GM18507 (cell line): ENCODE measurements around the gene ZNF185.

Experiments
- DNase-seq: peaks from one replicate; pipeline ENCODE4 v3.0.0; 2011; ENCODE audit warnings: low read depth; ENCODE audit not compliant: insufficient read length; ENCODE audit errors: extremely low spot score
- FAIRE-seq: peaks from 2 replicates; lab custom pipeline; 2011; peaks lifted over from hg19 to GRCh38; lab: Jason Lieb, UNC

Gene ZNF185

DNA sequence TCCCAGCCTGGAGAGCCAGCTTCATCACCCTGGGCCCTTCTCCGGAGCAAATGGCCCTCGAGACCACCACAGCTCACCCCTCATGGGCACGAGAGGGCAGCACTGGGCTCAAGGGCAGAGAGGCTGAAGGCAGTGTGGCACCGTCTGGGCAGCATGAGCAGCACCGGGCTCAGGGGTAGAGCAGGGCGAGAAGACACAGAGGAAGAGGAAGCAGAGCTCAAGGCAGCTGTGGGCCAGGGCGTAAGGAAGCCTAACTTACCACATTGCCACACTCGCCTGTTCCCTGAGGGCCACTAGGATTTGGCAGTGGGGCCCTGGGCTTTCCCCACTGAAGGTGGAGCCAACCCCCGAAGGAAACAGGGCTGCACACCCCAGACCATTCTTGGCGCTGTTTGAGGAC, 15.5 kb downstream of the ZNF185 start:
- no peak for DNase-seq
- no peak for FAIRE-seq

DNA sequence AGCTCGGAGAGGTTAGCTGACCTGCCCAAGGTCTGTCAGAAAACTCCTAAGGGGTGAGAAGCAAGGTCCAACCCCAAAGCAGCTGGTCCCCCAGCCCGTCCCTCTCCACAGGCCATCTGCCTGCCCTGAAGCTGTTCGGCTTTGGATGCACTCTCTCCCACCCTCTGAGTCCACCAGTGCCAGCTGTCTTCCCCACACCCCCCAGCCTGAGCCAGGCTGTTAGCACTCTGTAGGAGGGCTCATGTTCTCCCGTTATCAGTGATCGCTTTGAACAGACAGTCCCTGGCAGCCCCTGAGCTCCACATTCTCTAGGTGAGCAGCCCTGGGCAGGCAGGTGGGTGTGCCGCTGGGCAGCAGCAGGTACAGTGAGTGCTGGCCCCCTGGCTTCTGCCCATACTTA, 16.0 kb downstream of the ZNF185 start:
- no peak for DNase-seq
- FAIRE-seq: no peak

DNA sequence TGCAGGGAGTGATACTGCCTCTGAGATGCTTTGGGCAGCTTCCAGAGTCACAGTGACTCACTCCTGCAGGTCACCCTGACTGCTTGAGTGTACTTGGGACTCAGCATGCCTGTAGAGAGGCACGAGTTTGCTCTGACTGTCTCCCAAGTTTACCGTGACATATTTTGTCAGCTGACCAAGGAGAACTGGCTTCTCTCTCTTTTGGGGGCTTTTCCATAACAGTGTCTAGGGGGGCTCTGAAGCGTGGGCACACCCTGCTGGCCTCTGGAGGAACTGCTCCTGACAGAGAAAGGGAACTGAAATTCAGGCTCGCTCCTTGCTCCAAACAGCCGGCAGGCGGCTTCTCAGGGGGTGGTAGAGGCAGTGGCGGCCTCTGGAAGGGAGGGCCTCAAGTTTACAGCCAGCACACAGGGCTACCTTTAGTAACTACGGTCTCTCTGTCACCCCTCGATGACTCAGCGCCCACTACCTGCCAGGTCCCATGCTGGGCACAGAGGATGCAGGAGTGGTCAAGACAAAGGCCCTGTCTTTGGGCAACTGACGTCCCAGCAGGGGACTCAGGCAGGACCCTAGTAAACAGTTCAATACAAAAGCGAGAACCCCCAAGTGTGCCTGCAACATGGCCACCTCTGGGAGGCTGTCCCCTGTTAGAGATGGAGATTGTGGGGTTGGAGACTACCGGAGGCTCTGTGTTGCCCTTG, 17.8 kb downstream of the ZNF185 start:
- no peak for DNase-seq
- FAIRE-seq: peak; percentile 67

DNA sequence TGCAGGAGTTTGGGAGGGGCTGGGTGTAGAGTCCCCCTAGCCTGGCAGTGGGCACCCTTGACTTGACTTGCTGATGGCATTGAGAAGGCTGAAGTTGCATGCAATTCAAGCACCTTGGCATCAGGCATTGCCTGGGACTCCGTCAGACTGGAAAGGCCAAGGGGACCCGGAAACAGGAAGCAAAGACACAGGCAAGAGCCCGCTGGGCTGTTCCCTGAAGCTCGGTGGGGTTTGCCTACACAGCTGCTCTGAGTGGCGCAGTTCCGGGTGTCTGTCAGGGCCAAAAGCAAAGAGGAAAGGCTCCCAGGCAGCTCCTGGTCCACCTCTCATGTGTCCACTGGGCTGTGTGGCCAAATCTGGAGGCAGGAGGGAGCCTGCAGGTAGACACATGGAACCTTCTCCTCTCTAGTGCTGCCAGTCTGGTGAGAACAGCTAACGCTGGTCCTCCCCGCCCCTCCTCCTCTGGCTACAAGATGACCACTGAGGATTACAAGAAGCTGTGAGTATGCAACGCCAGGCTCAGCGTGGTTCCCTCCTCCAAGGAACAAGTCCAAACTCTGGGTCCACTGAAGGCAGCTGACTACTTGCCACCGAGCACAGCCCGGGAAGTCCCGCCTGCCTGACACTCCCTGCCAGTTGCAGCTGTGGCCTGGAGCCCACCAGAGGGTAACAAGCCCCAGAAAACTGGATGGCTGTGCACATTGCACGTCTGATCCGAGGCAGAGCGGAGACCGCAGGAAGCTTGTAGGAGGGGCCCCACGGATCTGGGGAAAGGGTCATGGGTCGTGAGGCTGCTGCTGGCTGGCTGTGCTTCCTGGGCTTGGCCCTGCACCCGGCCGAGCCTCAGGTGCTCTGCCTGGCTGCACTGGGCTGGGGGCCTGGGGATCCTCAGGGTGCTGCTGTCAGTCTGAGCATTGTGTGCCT, 20.1 kb downstream of the ZNF185 start:
- no peak for DNase-seq
- FAIRE-seq: no peak

DNA sequence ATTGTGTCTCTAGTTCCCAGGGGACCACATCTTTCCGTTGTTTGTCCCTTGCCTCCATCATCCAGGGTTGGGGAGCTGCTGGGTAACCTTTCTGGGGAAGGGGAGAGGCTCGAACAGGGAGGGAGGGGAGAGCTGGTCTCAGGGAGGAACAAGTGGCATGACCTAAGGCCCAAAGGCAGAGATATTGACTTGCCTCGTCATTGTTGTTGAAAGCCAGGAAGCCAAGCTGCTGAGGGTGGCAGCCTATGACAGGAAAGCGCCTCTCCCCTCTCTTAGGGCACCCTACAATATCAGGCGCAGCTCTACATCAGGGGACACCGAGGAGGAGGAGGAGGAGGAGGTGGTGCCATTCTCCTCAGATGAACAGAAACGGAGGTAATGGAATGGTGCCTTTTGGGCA, 20.8 kb downstream of the ZNF185 start:
- FAIRE-seq (no peak), DNase-seq (no peak)

DNA sequence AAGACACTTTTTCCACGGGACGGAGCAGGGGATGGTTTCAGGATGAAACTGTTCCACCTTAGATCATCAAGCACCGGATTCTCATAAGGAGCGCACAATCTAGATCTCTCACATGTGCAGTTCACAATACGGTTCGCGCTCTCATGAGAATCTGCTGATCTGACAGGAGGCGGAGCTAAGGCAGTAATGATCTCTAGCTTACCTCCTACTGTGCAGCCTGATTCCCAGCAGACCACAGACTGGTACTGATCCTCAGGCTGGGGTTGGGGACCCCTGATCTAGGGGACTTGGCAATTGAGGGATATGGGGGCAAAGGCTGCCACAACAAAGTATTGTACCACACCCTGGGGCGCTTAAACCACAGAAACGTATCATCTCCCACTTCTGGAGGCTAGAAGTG, 25.7 kb downstream of the ZNF185 start:
- no peak for DNase-seq
- no peak for FAIRE-seq

DNA sequence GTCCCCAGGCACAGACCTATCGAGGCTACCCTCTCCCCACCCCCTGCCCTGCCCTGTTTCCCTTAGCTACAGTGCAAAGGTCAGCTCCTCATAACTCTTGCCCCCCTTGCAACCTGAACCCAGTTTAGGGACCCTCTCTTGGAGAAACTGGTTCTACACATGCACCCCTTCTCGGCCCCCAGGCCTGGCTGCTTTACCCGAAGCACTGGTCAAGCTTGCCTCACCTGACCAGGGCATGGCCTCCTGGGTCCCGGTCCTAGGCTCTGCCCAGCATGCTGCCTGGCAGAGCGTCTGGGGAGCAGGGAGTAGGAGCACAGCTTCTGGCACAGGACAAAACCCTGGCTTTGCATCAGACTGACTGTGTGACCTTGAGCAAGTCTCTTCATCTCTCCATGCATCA, 28.0 kb downstream of the ZNF185 start:
- FAIRE-seq: no peak
- DNase-seq: no peak

DNA sequence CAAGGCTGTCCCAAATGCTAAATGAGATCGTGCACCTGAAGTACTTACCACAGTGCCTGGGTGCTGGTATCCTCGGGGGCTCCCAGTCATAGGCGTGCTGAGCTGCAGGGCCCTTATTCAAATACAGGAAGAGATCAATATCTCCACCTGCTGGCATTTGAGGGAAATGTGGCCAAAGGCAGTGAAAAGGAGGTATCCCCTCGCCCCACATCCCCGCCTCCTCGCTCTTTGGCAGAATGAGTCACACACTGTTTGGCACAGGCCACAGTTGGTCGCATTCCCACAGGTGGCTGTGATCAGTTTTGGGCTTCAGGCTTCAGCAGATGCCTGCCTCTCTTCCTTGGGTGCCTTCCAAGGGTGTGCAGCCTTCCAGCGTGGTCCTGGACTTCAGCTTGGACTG, 28.4 kb downstream of the ZNF185 start:
- DNase-seq (peak; percentile 12), FAIRE-seq (peak; percentile 82)

DNA sequence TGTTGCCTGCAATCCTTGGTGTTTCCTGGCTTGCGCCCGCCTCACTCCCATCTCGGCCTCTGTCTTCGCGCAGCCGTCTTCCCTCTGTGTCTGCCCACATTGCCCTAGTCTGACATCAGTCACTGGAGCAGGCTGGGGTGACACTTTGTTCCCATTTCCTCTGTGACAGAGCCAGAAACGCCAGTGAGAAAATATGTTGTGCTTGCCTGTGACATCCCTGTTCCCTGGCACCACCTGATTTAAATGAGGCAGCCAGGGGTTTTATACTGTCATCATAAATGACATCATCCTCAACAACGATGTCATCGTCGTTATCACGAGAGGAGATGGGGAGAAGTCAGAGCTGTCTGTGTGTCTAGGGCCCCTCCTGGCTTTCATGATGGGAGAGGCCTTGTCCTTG, 29.1 kb downstream of the ZNF185 start:
- FAIRE-seq (no peak), DNase-seq (no peak)

DNA sequence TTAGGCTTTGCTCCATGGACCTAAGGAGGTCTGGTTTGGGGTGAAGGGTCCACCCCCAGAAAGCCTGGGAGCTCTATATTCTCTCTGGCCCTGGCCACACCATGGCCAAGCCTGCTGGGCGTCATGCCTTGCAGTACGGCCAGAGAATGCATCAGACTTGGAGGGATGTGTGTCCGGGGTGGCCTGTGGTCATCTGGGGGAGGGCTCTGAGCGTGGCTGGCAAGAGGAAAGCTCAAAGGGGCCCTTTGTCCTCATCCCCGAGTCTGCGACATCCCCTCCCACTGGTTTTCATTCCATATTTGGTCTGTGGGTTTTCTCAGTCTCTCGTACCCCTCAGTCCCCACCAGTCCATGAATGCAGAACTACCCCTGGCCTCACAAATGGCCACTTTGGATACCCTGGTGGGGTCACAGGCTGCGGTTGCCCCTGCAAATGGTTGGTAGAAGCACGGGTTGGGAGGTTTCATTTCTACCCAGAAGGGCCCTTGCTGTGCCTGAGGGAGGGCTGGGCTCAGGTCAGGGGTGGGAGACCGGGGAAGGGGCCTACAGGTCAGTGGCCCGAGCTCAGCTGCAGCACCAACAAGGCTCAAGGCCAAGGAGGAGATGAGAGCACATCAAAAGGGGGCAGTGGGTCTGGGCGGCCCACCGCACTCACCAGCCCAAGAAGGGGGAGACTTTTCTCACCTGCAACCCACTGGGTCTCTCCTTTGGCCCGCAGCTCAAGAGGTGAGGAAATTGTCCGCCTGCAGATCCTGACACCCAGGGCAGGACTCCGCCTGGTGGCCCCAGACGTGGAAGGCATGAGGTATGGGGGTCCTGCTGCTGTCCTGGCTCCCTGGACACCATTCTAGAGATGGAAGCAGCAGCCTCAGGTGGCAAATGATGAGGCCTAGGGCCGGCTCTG, 30.2 kb downstream of the ZNF185 start:
- DNase-seq (no peak), FAIRE-seq (no peak)

DNA sequence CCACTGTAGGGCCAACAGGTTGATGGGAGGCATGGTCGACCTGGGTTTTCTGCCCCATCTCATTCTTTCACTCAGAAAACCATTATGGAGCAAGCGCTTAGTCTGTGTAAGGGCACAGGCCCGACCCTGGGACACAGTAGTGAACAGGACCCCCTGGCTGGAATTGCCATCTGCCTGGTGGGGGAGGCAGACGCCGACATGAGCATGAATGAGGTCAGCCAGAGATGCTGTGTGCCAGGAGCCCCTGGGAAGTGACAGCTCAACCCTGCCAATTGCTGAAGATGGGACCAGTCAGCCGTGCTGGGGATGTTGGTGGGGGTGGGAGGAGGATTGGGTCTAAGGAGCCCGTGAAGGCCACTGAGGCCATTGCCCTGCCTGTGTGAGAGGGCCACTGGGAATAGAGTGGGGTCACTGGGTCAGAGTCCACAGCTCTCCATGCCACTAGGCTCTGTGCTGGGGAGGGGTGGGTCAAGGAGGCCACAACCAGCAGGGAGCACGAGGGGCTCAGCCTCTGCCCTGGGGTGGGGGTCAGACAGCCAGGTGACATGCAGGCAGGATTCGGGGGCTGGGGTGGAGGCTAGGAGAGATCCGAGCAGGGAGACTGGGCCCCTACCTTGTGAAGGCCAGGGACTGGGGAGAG, 31.0 kb downstream of the ZNF185 start:
- DNase-seq (no peak), FAIRE-seq (no peak)

DNA sequence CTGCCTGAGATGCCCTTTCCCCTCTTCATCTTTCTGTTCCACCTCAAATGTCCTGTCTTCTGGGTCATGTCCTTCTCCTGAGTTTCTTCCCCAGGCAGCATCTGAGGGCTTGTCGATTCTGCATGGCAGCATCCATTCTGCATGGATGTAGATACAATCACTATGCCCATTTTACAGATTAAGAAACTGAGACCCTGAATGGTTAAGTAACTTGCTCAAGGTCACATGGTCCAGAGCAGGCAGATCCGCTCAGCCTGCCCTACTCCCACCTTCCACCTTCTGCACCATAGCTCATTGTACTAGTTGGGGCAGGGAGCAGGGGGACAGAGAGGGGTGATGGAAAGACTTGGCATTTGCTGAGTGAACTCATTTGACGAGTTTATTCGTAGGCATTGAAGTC, 32.0 kb downstream of the ZNF185 start:
- DNase-seq (no peak), FAIRE-seq (no peak)

DNA sequence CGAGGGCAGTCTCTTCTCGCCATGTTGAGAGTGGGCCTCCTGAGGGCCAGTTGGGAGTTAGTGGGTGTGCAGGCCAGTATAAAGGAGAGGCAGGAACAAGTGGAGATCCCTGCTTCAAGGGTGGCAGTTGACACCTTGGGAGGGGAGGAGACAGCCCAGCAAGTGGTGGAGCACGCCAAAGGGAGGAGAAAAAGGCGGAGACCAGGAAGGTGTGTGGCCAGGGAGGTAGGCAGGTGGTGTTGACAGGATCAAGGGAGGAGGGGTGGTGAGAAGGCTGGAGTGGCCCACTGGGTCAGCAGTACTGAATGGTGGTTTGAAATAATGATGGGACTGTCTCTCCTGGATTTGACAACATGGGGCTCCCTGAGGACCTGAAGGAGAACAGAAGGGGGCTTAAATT, 32.6 kb downstream of the ZNF185 start:
- FAIRE-seq (no peak), DNase-seq (no peak)

DNA sequence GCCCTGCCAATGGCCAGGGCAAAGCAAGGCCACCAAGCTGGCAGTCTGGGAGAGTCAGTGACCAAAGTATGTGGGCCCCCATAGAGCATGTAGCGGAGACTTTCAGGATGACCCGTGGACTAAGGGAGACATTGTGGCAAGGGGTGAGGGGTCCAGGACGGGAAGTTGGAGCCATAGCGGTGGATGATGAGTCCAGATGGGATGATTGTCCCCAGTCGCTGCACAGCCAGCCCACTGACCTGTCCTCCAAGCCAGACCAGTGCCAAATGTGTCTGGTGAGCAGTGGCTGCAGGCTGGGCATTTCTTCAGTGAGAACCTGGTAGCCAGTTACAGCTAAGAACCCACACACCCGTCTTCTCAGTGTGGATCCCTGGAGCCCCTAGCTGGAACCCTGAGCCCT, 34.3 kb downstream of the ZNF185 start:
- FAIRE-seq: no peak

DNA sequence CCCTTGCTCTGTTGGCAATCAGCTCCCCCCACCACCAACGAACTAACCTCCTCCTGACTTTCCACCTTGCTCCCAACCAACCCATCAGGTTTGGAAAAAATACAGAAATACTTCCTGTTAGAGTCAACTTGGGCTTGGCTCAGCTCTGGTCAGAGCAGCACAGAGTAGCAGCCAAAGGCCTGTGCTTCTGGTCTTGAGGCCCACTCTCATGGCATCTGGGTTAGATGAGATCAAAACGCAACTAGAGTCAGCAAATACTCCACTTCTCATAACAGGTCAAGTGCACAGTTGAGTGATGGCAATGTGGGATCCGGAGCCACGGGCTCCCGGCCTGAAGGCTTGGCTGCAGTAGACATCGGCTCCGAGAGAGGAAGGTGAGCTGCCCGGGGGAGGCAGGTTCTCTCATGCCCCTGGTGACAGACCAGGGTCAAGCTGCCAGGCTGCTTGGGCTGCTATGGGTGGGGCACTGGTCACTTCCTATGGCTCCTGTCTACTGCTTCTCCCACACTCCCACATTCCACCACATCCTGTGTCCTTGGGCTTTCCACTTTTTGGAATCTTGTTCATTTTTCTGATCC, 34.8 kb downstream of the ZNF185 start:
- DNase-seq (no peak), FAIRE-seq (no peak)

More for the DNA sequence above, 34.3 kb downstream of the ZNF185 start:
- DNase-seq: no peak

DNA sequence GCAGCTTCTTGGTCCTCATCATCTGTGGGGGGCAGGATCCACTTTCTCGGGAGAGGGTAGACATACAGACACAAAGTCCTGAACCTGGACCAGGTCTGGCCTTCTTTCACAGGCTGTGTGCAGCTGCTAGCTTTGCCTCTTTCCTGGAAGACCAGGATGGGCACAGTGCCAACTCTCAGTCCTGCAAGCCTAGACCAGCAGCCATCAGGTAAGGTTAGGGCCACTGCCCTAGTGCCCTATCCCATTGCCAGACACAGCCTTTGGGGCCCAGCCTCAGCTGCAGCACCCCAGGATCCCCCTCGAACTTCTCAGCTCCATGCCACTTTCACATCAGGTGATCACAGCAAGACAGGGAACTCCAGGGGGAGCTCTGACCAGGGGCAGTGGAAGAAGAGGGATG, 38.4 kb downstream of the ZNF185 start:
- DNase-seq (no peak), FAIRE-seq (no peak)

DNA sequence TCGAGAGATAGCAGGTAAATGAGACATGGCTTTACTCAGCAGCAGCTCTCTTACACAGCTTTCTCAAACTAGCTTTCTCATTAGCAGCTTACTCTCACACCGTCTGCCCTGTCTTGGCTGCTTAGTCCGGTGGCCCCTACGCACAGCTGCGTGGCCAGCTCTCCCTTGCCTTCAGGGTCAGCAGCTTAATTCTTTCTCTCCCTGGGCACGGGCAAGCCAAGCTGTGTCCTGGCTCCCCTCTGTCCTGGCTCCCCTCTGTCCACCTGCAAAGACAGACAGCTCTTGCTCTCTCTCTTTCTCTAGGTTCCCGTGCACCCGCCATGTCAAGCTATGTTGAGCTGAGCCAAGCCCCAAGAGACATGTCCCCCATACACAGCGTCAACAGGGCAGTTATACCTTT, 39.4 kb downstream of the ZNF185 start:
- FAIRE-seq (no peak), DNase-seq (no peak)

DNA sequence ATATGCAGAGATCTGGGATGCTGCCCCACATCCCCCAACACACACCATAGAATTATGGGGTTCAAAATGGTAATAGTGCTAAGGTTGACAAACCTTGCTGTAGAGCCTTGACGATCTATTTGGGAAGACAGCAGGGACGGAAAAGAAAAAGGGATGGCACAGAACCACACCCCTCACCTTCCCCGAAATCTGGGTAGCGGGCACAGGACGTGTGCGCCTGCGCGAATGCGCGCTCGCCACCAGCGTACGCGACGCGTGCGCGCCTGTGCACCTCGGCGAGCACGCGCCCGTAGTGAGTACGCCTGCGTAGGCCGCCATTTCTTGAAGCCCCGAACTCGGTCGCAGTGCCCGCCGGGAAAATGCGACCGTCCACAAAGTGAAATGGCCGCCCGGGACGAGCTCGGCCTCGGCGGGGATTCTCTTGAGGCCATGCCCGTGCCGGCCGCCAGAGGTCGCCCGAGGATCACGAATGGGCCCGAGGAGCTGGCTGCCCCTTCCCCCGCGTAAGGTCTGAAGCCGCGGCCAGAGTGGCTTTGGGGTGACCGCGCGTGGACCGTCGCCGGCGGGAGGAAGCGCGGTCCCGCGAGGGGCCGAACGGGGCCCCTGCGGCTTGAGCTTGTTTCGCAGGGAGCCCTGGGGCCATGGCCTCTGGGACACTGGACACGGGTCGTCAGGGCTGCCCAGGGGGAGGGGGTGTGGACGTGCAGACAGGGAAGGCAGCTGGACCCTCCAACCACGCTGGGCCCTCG, 43.6 kb downstream of the ZNF185 start:
- DNase-seq: peak; percentile 84
- FAIRE-seq: peak; percentile 100

DNA sequence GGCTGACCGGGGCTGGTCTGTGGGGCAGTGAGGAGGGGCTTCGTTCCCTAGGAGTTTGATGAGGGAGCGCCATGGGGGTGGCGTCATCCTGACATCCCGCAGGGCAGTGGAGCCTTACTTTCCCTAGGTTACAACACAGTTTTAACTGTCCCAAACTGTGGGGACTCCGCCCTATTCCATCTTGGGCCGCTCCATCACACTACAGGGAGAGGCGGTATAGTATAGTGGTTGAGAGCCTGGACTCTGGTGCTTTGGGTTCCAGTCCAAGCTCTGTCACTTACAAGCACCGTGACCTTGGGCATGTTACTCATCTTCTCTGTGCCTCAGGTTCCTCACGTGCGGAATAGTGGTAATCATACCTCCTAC, 44.2 kb downstream of the ZNF185 start:
- FAIRE-seq: no peak
- no peak for DNase-seq
